ENCODE results near the gene AADAC.
"Not testable (repeated sequence)": the region's sequence is repeated elsewhere in the genome, so short reads cannot be mapped to it uniquely, and the experiment has no call there.

AADAC gene

GRCh38 chr3:151776259-151776740, 37.6 kb upstream of the AADAC start:
- Histone ChIP-seq H3K27ac (ENCODE audit: low read length) (no peak overlapping the region), H3K4me3 (ENCODE audit: low read length) (no peak overlapping the region), H3K27me3 (ENCODE audit: insufficient read depth, low read length) (no peaks in the 10 kb centered on the region), H3K4me1 (ENCODE audit: insufficient read depth, low read length) (no peaks in the 10 kb centered on the region), H3K9me3 (ENCODE audit: insufficient read depth, low read depth, low read length) (no peaks in the 10 kb centered on the region), H3K36me3 (ENCODE audit: insufficient read depth, low read depth, low read length) (no peaks in the 10 kb centered on the region), H3K9ac (ENCODE audit: low read depth, low read length) (no peak overlapping the region)

GRCh38 chr3:151777880-151778279, 36.0 kb upstream of the AADAC start:
- Histone ChIP-seq H3K4me3 (ENCODE audit: low read length) (no peak overlapping the region), H3K27ac (ENCODE audit: low read length) (no peak overlapping the region), H3K36me3 (ENCODE audit: insufficient read depth, low read depth, low read length) (no peaks in the 10 kb centered on the region)

GRCh38 chr3:151787626-151788025, 26.3 kb upstream of the AADAC start:
- Histone ChIP-seq H3K4me1 (ENCODE audit: insufficient read depth, low read length) (no peaks in the 10 kb centered on the region), H3K4me3 (ENCODE audit: low read length) (no peak overlapping the region), H3K27ac (ENCODE audit: low read length) (no peak overlapping the region), H3K36me3 (ENCODE audit: insufficient read depth, low read depth, low read length) (no peaks in the 10 kb centered on the region), H3K9me3 (ENCODE audit: insufficient read depth, low read depth, low read length) (no peaks in the 10 kb centered on the region; the same call in 1 of the 2 replicates), H3K27me3 (ENCODE audit: insufficient read depth, low read length) (no peaks in the 10 kb centered on the region), H3K9ac (ENCODE audit: low read depth, low read length) (no peak overlapping the region)

More at GRCh38 chr3:151777880-151778279, 36.0 kb upstream of the AADAC start:
- no peaks in the 10 kb centered on the region for H3K4me1 ChIP-seq (ENCODE audit: insufficient read depth, low read length)
- H3K9me3 ChIP-seq (ENCODE audit: insufficient read depth, low read depth, low read length), result no peaks in the 10 kb centered on the region
- H3K9ac ChIP-seq (ENCODE audit: low read depth, low read length), result no peak overlapping the region
- H3K27me3 ChIP-seq (ENCODE audit: insufficient read depth, low read length), result no peaks in the 10 kb centered on the region

- H3K4me3 ChIP-seq (ENCODE audit: low read length), result no peak overlapping the region
- H3K9ac ChIP-seq (ENCODE audit: low read depth, low read length), result no peak overlapping the region
- no peak overlapping the region for H3K27ac ChIP-seq (ENCODE audit: low read length)
- no peaks in the 10 kb centered on the region for H3K4me1 ChIP-seq (ENCODE audit: insufficient read depth, low read length)
- no peaks in the 10 kb centered on the region; the same call in 1 of the 2 replicates for H3K9me3 ChIP-seq (ENCODE audit: insufficient read depth, low read depth, low read length)
- no peaks in the 10 kb centered on the region for H3K36me3 ChIP-seq (ENCODE audit: insufficient read depth, low read depth, low read length)
- H3K27me3 ChIP-seq (ENCODE audit: insufficient read depth, low read length), result no peaks in the 10 kb centered on the region
Measured at GRCh38 chr3:151788401-151788800, 25.5 kb upstream of the AADAC start.

GRCh38 chr3:151789853-151790463, 24.0 kb upstream of the AADAC start:
- Histone ChIP-seq H3K27ac (ENCODE audit: low read length) (no peak overlapping the region), H3K4me3 (ENCODE audit: low read length) (no peak overlapping the region), H3K9ac (ENCODE audit: low read depth, low read length) (no peak overlapping the region), H3K9me3 (ENCODE audit: insufficient read depth, low read depth, low read length) (no peaks in the 10 kb centered on the region; the same call in 1 of the 2 replicates), H3K4me1 (ENCODE audit: insufficient read depth, low read length) (no peaks in the 10 kb centered on the region), H3K36me3 (ENCODE audit: insufficient read depth, low read depth, low read length) (no peaks in the 10 kb centered on the region), H3K27me3 (ENCODE audit: insufficient read depth, low read length) (no peaks in the 10 kb centered on the region)

GRCh38 chr3:151790763-151791162, 23.2 kb upstream of the AADAC start:
- H3K9ac ChIP-seq (ENCODE audit: low read depth, low read length); H3K27ac ChIP-seq (ENCODE audit: low read length); H3K4me1 ChIP-seq (ENCODE audit: insufficient read depth, low read length); H3K9me3 ChIP-seq (ENCODE audit: insufficient read depth, low read depth, low read length); H3K4me3 ChIP-seq (ENCODE audit: low read length); H3K36me3 ChIP-seq (ENCODE audit: insufficient read depth, low read depth, low read length); H3K27me3 ChIP-seq (ENCODE audit: insufficient read depth, low read length): not testable (repeated sequence)

GRCh38 chr3:151792411-151792810, 21.5 kb upstream of the AADAC start:
- H3K4me1 ChIP-seq (ENCODE audit: insufficient read depth, low read length), result no peaks in the 10 kb centered on the region

GRCh38 chr3:151793636-151794035, 20.3 kb upstream of the AADAC start:
- Histone ChIP-seq H3K4me3 (ENCODE audit: low read length) (no peak overlapping the region), H3K27me3 (ENCODE audit: insufficient read depth, low read length) (no peaks in the 10 kb centered on the region), H3K9me3 (ENCODE audit: insufficient read depth, low read depth, low read length) (no peaks in the 10 kb centered on the region; the same call in 1 of the 2 replicates), H3K4me1 (ENCODE audit: insufficient read depth, low read length) (no peaks in the 10 kb centered on the region), H3K27ac (ENCODE audit: low read length) (no peak overlapping the region), H3K36me3 (ENCODE audit: insufficient read depth, low read depth, low read length) (no peaks in the 10 kb centered on the region), H3K9ac (ENCODE audit: low read depth, low read length) (no peak overlapping the region)

More at GRCh38 chr3:151792411-151792810, 21.5 kb upstream of the AADAC start:
- Histone ChIP-seq H3K36me3 (ENCODE audit: insufficient read depth, low read depth, low read length) (no peaks in the 10 kb centered on the region), H3K4me3 (ENCODE audit: low read length) (no peak overlapping the region), H3K27ac (ENCODE audit: low read length) (no peak overlapping the region), H3K27me3 (ENCODE audit: insufficient read depth, low read length) (no peaks in the 10 kb centered on the region), H3K9me3 (ENCODE audit: insufficient read depth, low read depth, low read length) (no peaks in the 10 kb centered on the region; the same call in 1 of the 2 replicates), H3K9ac (ENCODE audit: low read depth, low read length) (no peak overlapping the region)

GRCh38 chr3:151794080-151794479, 19.8 kb upstream of the AADAC start:
- H3K27ac ChIP-seq (ENCODE audit: low read length), result no peak overlapping the region

GRCh38 chr3:151795276-151795675, 18.6 kb upstream of the AADAC start:
- Histone ChIP-seq H3K27me3 (ENCODE audit: insufficient read depth, low read length) (no peaks in the 10 kb centered on the region), H3K27ac (ENCODE audit: low read length) (no peak overlapping the region), H3K4me3 (ENCODE audit: low read length) (no peak overlapping the region), H3K9ac (ENCODE audit: low read depth, low read length) (no peak overlapping the region), H3K4me1 (ENCODE audit: insufficient read depth, low read length) (no peaks in the 10 kb centered on the region), H3K9me3 (ENCODE audit: insufficient read depth, low read depth, low read length) (no peaks in the 10 kb centered on the region; the same call in 1 of the 2 replicates), H3K36me3 (ENCODE audit: insufficient read depth, low read depth, low read length) (no peaks in the 10 kb centered on the region)

More at GRCh38 chr3:151794080-151794479, 19.8 kb upstream of the AADAC start:
- Histone ChIP-seq H3K27me3 (ENCODE audit: insufficient read depth, low read length) (no peaks in the 10 kb centered on the region), H3K36me3 (ENCODE audit: insufficient read depth, low read depth, low read length) (no peaks in the 10 kb centered on the region), H3K9ac (ENCODE audit: low read depth, low read length) (no peak overlapping the region), H3K4me1 (ENCODE audit: insufficient read depth, low read length) (no peaks in the 10 kb centered on the region), H3K9me3 (ENCODE audit: insufficient read depth, low read depth, low read length) (no peaks in the 10 kb centered on the region; the same call in 1 of the 2 replicates), H3K4me3 (ENCODE audit: low read length) (no peak overlapping the region)

- no peak overlapping the region for H3K27ac ChIP-seq (ENCODE audit: low read length)
- no peaks in the 10 kb centered on the region for H3K27me3 ChIP-seq (ENCODE audit: insufficient read depth, low read length)
- H3K4me3 ChIP-seq (ENCODE audit: low read length), result no peak overlapping the region
- no peaks in the 10 kb centered on the region for H3K9me3 ChIP-seq (ENCODE audit: insufficient read depth, low read depth, low read length)
- no peak overlapping the region for H3K9ac ChIP-seq (ENCODE audit: low read depth, low read length)
- H3K4me1 ChIP-seq (ENCODE audit: insufficient read depth, low read length), result no peaks in the 10 kb centered on the region
- H3K36me3 ChIP-seq (ENCODE audit: insufficient read depth, low read depth, low read length), result no peaks in the 10 kb centered on the region
Measured at GRCh38 chr3:151796105-151796680, 17.7 kb upstream of the AADAC start.

- Histone ChIP-seq H3K9ac (ENCODE audit: low read depth, low read length) (no peak overlapping the region), H3K36me3 (ENCODE audit: insufficient read depth, low read depth, low read length) (no peaks in the 10 kb centered on the region), H3K27me3 (ENCODE audit: insufficient read depth, low read length) (no peaks in the 10 kb centered on the region), H3K27ac (ENCODE audit: low read length) (no peak overlapping the region), H3K4me1 (ENCODE audit: insufficient read depth, low read length) (no peaks in the 10 kb centered on the region), H3K9me3 (ENCODE audit: insufficient read depth, low read depth, low read length) (no peaks in the 10 kb centered on the region), H3K4me3 (ENCODE audit: low read length) (no peak overlapping the region)
Measured at GRCh38 chr3:151798466-151798865, 15.4 kb upstream of the AADAC start.

Measured in iPS-20b (cell line).